HepG2 (cell line): ENCODE measurements around the gene SRRM3. TPM values are rescaled to one million over a fixed set of nuclear protein-coding genes. Genes with fewer than 3 reads are reported as not detected.
A peak's percentile ranks its signal among the peaks of the same experiment; 100 is the strongest.

ENCODE experiments used
- ATF1 ChIP-seq: IDR thresholded peaks from 2 replicates; pipeline ENCODE4 v1.6.1; 2016; ENCODE audit warnings: mild to moderate bottlenecking, control low read depth
- EP300 ChIP-seq, 3 experiments: sonication (generic) in 1 of 3; formaldehyde crosslinking in 1 of 3; IDR thresholded peaks; 2 replicates each; pipeline versions ENCODE4 v1.5.1 to v1.6.1; 2011 to 2020; ENCODE audit warnings: low read depth in 2 of 3, low read length in 2 of 3, borderline replicate concordance in 1 of 3, improper control_type of control experiment in 1 of 3, mild to moderate bottlenecking in 1 of 3, missing genetic modification reagents in 1 of 3, moderate library complexity in 1 of 3
- GATAD2A ChIP-seq: IDR thresholded peaks from 2 replicates; pipeline ENCODE4 v1.6.1; 2016
- IRF2 ChIP-seq: IDR thresholded peaks from 2 replicates; pipeline ENCODE4 v1.6.1; 2018; ENCODE audit warnings: missing genetic modification reagents, missing compliant biosample characterization
- MAFG ChIP-seq: sonication (generic); formaldehyde crosslinking; IDR thresholded peaks from 2 replicates; pipeline ENCODE4 v1.5.1; 2020; ENCODE audit warnings: mild to moderate bottlenecking, missing genetic modification reagents
- NCOA2 ChIP-seq: sonication (generic); formaldehyde crosslinking; IDR thresholded peaks from 2 replicates; pipeline ENCODE4 v1.8.0; 2022; ENCODE audit warnings: inconsistent platforms
- PCBP1 ChIP-seq: fragments of 200-400 bp; formaldehyde crosslinking; IDR thresholded peaks from 2 replicates; pipeline ENCODE4 v1.6.1; 2017; ENCODE audit warnings: mild to moderate bottlenecking, low read depth, low read length, borderline replicate concordance
- RAD21 ChIP-seq: fragments of 450-650 bp; formaldehyde crosslinking; IDR thresholded peaks from 2 replicates; pipeline ENCODE4 v1.5.0; 2020; ENCODE audit warnings: mild to moderate bottlenecking
- RBFOX2 ChIP-seq: fragments of 200-400 bp; formaldehyde crosslinking; IDR thresholded peaks from 2 replicates; pipeline ENCODE4 v1.6.1; 2017; ENCODE audit warnings: low read depth, mild to moderate bottlenecking, low read length
- RXRB ChIP-seq: IDR thresholded peaks from 2 replicates; pipeline ENCODE4 v1.6.1; 2016; ENCODE audit warnings: borderline replicate concordance, missing genetic modification reagents, missing compliant biosample characterization
- SMAD3 ChIP-seq: sonication (generic); formaldehyde crosslinking; IDR thresholded peaks from 2 replicates; pipeline ENCODE4 v1.4.0; 2020; ENCODE audit warnings: missing genetic modification reagents
- SP5 ChIP-seq: IDR thresholded peaks from 2 replicates; pipeline ENCODE4 v1.6.1; 2016; ENCODE audit warnings: low read depth, borderline replicate concordance
- STAT5B ChIP-seq: sonication (generic); formaldehyde crosslinking; IDR thresholded peaks from 2 replicates; pipeline ENCODE4 v1.4.0; 2020; ENCODE audit warnings: missing genetic modification reagents
- TEAD3 ChIP-seq: optimal IDR thresholded peaks from 2 replicates; pipeline ENCODE3; 2016; ENCODE audit warnings: borderline replicate concordance
- TFAP4 ChIP-seq: sonication (generic); IDR thresholded peaks from 2 replicates; pipeline ENCODE4 v1.6.1; 2016; ENCODE audit warnings: low read depth, borderline replicate concordance
- ZFP91 ChIP-seq: sonication (generic); formaldehyde crosslinking; IDR thresholded peaks from 2 replicates; pipeline ENCODE4 v1.9.0; 2022; ENCODE audit warnings: missing genetic modification reagents, mild to moderate bottlenecking, borderline replicate concordance
- ZKSCAN5 ChIP-seq: sonication (generic); formaldehyde crosslinking; IDR thresholded peaks from 2 replicates; pipeline ENCODE4 v1.5.1; 2020; ENCODE audit warnings: mild to moderate bottlenecking, missing genetic modification reagents
- ZNF138 ChIP-seq: sonication (generic); formaldehyde crosslinking; IDR thresholded peaks from 2 replicates; pipeline ENCODE4 v1.5.0; 2020; ENCODE audit warnings: mild to moderate bottlenecking, low read depth, missing genetic modification reagents
- ZNF430 ChIP-seq: sonication (generic); formaldehyde crosslinking; IDR thresholded peaks from 2 replicates; pipeline ENCODE4 v1.9.0; 2021; ENCODE audit warnings: mild to moderate bottlenecking, missing genetic modification reagents
- ZNF549 ChIP-seq: sonication (generic); formaldehyde crosslinking; IDR thresholded peaks from 2 replicates; pipeline ENCODE4 v1.5.0; 2020; ENCODE audit warnings: missing genetic modification reagents
- ZNF703 ChIP-seq: sonication (generic); formaldehyde crosslinking; IDR thresholded peaks from 2 replicates; pipeline ENCODE4 v1.5.1; 2020; ENCODE audit warnings: missing genetic modification reagents, mild to moderate bottlenecking, moderate library complexity, borderline replicate concordance
- ZNF780A ChIP-seq: sonication (generic); formaldehyde crosslinking; IDR thresholded peaks from 2 replicates; pipeline ENCODE4 v1.8.0; 2022; ENCODE audit warnings: mild to moderate bottlenecking, missing genetic modification reagents, moderate library complexity
- ZNF782 ChIP-seq: sonication (generic); formaldehyde crosslinking; IDR thresholded peaks from 2 replicates; pipeline ENCODE4 v1.4.0; 2020; ENCODE audit warnings: missing genetic modification reagents, mild to moderate bottlenecking, borderline replicate concordance
- ZNF816 ChIP-seq: sonication (generic); formaldehyde crosslinking; IDR thresholded peaks from 2 replicates; pipeline ENCODE4 v1.8.0; 2022; ENCODE audit warnings: missing genetic modification reagents, mild to moderate bottlenecking, borderline replicate concordance
- polyA plus RNA-seq, 8 experiments: library from polyadenylated mRNA; depleted of rRNA in 3 of 8; stranded (reverse) in 7 of 8; unstranded in 1 of 8; fragments of >200 nt; fragmentation: Illumina TruSeq in 4 of 8; extraction: Trizol in 4 of 8; gene quantifications; 2 replicates each; pipeline versions ENCODE4 v1.2.1 to v1.2.3, GENCODE V29; 2011 to 2016; ENCODE audit warnings: low read depth in 4 of 8, missing spikeins in 1 of 8, mixed read lengths in 1 of 8; ENCODE audit not compliant: insufficient read depth in 1 of 8
- total RNA-seq, 5 experiments: library from RNA; depleted of rRNA; stranded (reverse); fragments of >200 nt; fragmentation: Illumina TruSeq; extraction: Trizol; gene quantifications; 2 replicates each; pipeline ENCODE4 v1.2.3, GENCODE V29; 2016; ENCODE audit warnings: low read depth in 1 of 5
- TF ChIP-seq, protein P1 (sequence below): sonication (generic); formaldehyde crosslinking; IDR thresholded peaks from 2 replicates; pipeline ENCODE4 v1.8.0; 2023; ENCODE audit warnings: mild to moderate bottlenecking, missing genetic modification reagents

SRRM3 gene
- total and polyA plus RNA-seq, 2 of the 13 experiments (the other 11 are each of a cell fraction or from before 2014, with no cell fraction given) = 0.13 to 0.54 TPM

- TF ChIP-seq ZNF816 (no peak), SP5 (CRISPR knock-in tag) (peak; percentile 64; the same call in 1 of the 2 replicates), TEAD3 (CRISPR knock-in tag) (peak; percentile 76), PCBP1 (0 out of 2 replicates have a peak, but pooled peaks have one; percentile 22), SMAD3 (CRISPR knock-in tag) (0 out of 2 replicates have a peak, but pooled peaks have one; percentile 29), ZNF703 (CRISPR knock-in tag) (0 out of 2 replicates have a peak, but pooled peaks have one; percentile 7), RBFOX2 (peak; percentile 30), EP300 (IDR thresholded peaks at IDR 0.05; ENCODE audit: low read depth in 2 of 2, low read length in 2 of 2) (0 out of 4 replicates have a peak, but pooled peaks of 1 of the 2 experiments have one; percentile 42), EP300 (CRISPR knock-in tag; IDR thresholded peaks at IDR 0.05; ENCODE audit: borderline replicate concordance) (no peak), MAFG (no peak), RXRB (0 out of 2 replicates have a peak, but pooled peaks have one; percentile 38), ATF1 (CRISPR knock-in tag) (0 out of 2 replicates have a peak, but pooled peaks have one; percentile 8), ZNF780A (CRISPR knock-in tag) (no peak), IRF2 (CRISPR knock-in tag) (peak; percentile 29; the same call in 1 of the 2 replicates), ZNF549 (no peak), GATAD2A (CRISPR knock-in tag) (peak; percentile 62; the same call in 1 of the 2 replicates), ZFP91 (CRISPR knock-in tag) (peak; percentile 48; the same call in 1 of the 2 replicates), ZNF138 (0 out of 2 replicates have a peak, but pooled peaks have one; percentile 28), TFAP4 (peak; percentile 30; the same call in 1 of the 2 replicates), RAD21 (CRISPR knock-in tag) (no peak), ZNF782 (CRISPR knock-in tag) (no peak), NCOA2 (peak; percentile 49), ZKSCAN5 (no peak), ZNF430 (CRISPR knock-in tag) (0 out of 2 replicates have a peak, but pooled peaks have one; percentile 5), STAT5B (no peak)
- TF ChIP-seq, protein P1, sequence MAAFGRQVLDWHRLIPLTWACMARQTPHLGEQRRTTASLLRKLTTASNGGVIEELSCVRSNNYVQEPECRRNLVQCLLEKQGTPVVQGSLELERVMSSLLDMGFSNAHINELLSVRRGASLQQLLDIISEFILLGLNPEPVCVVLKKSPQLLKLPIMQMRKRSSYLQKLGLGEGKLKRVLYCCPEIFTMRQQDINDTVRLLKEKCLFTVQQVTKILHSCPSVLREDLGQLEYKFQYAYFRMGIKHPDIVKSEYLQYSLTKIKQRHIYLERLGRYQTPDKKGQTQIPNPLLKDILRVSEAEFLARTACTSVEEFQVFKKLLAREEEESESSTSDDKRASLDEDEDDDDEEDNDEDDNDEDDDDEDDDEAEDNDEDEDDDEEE (CRISPR knock-in tag) = peak; percentile 34; the same call in 1 of the 2 replicates
Measured at GRCh38 chr7:76318488-76319353, 117.0 kb downstream of the SRRM3 start (continued).
